GM21360 (cell line): ENCODE measurements around the gene ZNF697.
"Not testable (repeated sequence)": the region's sequence is repeated elsewhere in the genome, so short reads cannot be mapped to it uniquely, and the experiment has no call there.

ENCODE experiments used
- ATAC-seq: cut with Tn5 transposase; IDR thresholded peaks from one replicate; pipeline ENCODE4 v1.9.1; 2021; ENCODE audit warnings: mild to moderate bottlenecking, moderate library complexity; ENCODE audit not compliant: unreplicated experiment

The ZNF697 gene

DNA sequence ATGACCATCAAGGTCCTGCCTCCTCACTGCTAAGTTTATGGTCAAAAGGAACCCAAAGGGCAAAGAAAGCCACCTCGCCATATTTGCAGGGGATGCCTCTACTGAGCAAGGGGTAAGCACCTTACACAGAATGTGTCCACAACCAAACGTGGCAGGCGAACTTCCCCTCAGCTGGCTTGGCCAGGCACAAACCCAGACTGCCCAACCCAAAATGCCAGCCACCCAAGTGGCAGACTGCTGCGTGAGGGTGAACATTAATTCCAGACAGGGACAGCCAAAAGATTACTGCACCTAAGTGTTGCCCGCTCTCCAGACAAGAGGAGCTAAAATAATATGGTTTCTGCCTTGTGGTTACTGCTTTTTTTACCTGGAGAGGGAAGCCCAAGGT lies 16.0 kb downstream of the ZNF697 start:
- ATAC-seq, result no peak

DNA sequence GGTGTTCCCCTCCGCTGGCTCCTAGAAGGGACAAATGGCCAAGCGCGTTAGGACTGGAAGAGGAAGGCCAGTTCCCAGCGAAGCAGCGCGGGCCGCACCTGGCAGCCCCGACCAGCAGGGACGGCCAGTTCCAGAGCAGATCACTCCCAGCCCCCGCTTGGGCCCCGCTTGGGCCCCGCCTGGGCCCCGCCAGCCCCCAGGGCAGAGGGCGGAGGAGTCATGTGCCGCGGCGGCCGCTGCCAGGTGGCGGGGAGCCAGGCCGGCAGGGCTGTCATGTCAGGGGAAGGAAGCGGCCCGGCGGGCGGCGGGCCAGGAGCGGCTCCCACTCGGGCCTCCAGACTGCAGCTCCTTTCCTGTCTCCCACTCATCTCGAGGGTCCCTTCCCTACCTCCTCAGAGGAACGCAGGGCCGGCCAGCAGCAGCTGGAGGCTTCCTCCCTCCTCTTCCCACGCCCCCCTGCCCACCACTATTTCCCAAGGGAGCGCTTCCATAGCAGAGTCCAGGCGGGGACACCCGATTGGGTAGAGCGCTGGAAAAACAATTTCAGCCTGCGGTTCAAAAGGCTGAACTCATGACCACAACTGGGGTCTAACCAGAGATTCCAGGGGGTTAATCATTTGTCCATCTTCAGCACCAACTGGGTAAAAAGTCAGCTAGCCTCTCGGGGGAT lies 16.5 kb downstream of the ZNF697 start:
- ATAC-seq, result no peak

DNA sequence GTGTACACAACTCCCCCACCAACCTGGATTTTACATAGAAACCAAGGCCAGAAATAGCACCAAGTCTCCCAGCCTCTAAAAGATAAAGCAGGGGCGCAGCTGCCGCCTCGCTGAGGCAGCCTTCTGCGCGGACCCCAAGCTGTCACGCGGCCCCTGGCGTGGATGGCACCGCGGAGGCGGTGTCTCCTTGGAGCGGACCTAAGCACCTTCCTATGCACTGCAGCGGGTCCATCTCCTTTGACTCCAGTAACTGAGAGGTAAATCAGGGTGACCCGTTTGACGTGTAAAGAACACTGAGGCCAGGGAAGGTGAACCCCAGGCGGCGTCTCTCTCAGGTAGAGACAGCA lies 17.0 kb downstream of the ZNF697 start:
- no peak for ATAC-seq

DNA sequence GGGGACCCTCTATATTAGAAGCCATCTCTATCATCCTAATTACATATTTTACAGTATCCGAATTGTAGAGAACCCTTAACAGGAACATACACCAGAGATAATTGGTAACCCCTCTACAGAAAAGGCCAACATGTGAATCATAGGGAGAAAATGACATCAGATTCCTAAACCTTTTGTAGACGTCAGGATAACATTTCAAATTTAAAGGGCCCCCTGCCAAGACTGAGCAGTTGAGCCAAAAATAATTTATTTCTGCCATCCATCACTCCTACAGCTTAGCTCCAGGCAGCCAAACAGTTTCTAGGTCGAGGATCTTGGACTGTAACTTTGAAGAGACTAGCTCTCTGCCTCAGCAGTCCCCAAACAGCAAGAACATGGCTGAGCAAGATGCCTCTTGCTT lies 21.2 kb downstream of the ZNF697 start:
- no peak for ATAC-seq

DNA sequence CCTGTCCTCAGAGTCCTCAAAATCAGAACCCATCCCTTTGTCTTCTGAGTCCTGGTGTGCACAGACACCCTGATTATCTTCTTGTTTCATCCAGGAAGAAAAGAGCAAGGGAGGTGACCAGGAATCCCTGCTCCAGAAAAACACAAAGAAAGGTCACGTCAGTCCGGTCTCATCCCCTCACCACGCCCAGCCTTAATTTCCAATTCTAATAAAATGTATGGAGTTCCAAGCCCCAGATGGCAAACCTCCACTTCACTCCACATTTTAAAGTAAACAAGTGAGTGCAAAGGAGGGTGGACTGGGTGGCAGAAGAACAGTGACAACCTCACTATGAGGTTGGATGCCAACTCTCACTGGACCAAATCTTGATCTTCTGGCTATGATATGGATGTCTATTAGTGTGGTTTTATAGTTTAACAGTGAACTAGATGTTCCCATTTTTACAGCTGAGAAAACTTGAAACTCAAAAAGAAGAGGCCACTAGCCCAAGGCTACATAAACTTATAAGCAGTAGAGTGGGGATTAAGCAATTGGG lies 22.0 kb downstream of the ZNF697 start:
- ATAC-seq, result no peak

DNA sequence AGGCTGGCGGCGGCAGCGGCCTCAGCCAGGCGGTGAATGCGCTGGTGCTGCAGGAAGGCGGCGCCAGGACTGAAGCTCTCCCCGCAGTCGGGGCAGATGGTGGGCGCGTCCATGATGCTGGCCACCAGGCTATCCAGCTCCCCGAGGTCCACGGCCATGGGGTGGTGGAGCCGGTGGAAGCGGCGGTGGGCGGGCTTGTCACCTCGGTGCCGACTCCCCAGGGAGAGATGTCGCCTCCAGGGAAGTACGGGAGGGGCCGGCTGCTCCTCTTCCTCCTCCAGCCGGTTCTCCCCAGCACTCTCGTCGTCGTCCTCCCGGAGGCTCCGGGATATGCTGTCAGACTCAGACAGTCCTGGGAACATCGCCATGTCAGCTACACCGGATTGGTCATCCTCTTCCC lies 24.4 kb downstream of the ZNF697 start:
- no peak for ATAC-seq

DNA sequence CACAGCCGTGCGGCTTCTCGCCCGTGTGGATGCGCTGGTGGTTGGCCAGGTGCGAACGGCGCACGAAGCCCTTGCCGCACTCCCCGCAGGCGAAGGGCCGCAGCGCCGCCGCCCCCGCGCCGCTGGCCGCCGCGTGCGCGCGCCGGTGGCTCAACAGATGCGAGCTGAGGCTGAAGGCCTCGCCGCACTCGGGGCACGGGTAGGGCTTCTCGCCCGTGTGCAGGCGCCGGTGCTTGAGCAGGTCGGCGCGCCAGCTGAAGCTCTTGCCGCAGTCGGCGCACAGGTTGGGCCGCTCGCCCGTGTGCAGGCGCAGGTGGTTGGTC lies 24.9 kb downstream of the ZNF697 start:
- no peak for ATAC-seq

DNA sequence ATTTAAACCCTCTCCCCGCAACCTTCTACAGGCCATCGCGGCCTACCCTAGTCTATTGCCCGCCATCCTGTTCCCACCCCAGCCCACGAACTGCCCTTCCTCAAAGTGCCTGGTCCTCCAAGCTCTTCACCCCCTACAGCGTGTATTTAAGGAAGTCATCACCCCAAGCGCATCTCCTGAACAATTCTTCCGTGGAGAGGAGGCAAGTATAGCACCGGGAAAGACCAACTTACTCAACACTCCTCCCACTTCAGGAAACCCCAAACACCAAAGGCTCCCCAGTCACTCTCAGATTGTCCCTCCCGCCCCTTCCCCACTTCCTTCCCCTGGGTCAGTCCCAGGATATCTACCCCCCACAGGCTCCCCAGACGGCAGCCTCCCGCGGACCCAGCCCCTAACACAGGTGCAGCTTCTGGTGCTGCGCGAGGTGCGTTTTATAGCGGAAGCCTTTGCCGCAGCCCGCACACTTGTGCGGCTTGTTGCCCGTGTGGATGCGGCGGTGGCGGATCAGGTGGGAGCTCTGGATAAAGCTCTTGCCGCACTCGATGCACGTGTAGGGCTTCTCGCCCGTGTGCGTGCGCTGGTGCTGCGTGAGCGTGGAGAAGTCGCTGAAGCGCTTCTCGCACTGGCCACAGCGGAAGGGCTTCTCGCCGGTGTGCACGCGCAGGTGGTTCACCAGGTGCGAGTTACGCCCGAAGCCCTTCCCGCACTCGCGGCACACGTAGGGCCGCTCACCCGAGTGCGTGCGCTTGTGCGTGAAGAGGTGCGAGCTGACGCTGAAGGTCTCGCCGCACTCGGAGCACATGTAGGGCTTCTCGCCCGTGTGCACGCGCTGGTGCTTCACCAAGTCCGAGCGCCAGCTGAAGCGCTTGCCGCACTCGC lies 25.5 kb downstream of the ZNF697 start:
- ATAC-seq, result no peak

DNA sequence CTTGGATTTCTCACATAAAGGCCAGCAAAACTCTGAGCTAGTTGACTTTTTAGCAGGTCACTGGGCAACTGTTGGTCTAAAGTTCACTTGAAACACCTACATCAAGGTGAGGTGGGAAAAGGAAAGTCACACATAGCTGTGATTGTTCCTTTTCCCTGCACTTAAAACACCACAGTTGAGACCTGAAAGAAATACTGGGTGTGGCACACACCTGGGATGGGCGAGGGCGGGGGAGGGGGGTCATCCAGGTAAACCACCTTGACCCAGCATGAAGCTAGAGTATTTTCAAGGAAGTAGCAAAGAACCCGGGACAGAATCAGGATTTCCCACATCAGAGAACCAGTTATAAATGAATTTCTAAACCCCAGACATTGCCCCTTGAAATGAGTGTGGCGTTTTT lies 26.4 kb downstream of the ZNF697 start:
- no peak for ATAC-seq

DNA sequence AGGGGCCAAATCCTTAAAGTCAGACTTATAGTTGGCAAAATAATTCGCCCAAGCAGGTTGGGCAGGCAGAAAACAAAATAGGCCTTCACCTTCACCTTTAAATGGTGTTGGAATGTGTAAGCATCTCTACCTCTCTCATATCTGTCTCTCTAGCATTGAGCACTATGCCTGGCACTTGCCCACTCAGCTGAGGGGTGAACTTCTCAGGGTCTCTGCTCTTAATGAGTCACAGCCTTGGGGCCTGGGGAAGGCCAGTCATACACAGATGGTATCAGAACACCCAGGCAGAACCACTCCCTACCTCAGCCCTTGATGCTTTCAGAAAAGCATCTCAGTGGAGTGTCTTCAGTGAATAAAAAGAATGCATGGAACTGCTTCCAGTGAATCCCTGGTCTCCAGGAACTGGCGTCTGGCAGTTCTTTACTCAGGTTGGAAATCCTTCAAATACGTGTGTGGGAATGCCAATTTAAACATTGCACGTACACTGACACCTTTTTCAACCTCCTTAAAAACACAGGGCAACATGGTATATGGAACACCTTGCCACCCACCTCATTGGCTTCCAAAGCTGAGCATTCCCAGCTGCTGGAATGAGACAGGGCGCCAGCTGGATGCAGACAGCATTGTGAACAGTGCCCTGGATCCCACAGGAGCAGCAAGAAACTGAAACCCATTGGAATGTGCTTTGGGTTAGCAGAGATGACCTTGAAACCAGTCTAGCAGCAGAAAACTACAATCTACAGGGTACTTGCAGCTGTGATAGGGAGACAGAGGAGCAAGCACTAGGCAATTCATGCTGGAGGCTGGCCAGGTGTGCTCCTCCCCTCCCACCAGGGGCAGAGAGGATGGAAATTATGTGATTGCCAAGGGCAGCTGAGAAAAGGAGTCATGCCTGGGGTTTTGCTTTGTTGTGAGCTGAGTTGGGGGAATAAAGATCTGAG lies 30.0 kb downstream of the ZNF697 start:
- ATAC-seq, result no peak

DNA sequence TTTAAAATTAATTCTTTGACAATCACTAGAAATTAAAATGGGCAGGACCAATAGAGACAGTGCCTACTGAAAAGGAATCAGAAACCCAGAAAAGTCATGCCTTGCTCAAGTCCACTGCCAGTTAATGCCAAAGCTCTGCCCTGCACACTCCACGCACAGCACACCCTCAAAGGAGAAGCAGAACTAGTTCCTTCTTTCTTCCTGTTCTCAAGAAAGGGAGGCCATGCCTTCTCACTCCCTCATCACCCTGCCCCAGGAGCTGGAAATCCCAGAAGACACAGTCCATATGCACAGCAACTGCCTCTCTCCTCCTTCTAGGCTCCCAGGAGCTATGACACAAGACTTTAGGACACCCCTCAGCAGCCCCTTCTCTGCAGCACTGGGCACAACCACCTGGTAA lies 31.3 kb downstream of the ZNF697 start:
- not testable (repeated sequence) for ATAC-seq

DNA sequence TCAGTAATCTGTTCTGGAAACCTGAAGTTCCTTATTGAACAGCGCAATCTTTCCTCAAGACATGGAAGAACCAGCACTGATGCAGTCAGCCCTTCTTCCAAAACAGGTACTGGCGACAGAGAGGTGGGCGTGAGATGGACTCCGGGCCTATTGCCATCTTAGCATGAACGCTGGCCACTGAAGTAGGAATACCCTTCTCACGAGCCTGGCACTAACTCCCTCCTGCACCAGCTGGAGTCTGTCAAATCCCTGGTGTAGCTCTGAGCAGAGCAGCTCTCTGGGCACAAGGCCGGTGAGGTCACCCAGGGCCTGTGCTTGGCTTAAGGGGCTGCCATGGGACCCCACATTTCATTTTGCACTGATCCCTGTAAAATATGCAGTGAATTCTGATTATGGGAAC lies 33.0 kb downstream of the ZNF697 start:
- ATAC-seq, result not testable (repeated sequence)

DNA sequence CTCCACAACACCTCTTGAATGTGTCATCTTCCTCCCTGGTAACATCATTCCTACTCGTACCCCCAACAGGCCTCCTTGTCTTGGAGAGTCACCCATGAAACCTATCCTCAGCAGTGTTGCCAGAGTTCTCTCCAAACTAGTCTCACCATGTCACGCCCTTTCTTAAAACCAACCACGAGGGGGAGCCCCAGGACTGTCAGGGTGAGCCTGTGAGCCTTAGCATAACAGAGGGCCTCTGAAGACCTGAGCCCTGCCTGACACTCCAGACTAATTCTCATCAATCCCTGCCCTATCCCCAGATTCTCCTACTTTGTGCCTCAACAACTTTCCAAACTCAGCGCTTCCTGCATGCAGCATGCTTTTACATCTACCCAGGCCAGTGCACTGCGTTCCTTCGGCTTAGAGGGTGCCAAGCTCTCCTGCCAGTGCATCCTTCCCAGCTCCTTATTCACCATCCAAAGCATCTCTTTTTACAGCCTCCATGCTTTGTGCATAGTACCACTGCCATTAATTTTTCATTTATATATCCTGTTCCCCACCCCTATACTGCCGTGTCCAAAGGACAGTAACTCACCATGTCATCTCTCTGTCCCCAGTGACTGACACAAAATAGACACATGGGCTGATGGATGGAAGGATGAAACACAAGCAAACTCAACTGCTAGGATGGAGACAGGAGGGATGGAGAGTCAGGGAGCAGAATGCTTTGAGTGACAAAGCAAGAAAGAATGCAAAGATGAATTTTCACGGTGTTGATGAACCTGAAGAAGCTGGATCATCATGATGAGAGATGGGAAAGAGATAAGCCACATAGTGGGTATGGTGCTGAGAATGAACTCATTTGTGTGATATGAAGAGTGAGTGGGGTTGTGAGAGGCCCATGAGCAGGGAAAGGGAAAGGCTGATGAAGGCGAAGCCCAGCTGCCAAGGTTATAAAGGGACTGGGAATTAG lies 34.0 kb downstream of the ZNF697 start:
- peak; percentile 74 for ATAC-seq

DNA sequence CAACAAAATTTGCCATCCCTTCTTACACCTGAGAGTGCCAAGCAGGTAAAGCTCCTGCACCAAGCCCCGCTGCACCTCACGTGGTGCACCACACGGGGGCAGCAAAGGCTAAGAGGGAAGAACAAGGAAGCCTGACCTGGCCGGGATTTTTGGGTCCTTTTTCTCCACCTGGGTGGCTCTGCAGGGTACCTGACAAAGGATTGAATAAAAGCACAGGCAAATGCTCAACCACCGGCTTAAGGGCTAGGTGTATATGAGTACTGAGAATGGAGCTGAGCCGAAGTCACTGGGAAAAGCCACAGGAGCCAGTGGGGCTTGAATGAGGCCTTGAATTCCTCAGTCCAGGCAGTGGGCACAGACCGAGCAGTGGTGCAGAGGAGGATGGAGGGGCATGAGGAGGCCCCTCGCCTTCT lies 36.4 kb downstream of the ZNF697 start:
- peak; percentile 59 for ATAC-seq

DNA sequence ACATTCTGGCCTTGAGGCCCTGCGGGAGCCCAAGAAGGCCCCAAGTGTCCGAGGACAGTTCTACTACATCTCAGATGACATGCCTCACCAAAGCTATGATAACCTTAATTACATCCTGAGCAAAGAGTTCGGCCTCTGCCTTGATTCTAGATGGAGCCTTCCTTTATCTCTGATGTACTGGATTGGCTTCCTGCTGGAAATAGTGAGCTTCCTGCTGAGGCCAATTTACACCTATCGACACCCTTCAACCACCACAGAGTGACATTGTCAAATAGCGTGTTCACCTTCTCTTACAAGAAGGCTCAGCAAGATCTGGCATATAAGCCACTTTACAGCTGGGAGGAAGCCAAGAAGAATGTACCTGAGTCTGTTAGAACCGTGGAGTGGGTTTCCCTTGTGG lies 39.2 kb downstream of the ZNF697 start:
- not testable (repeated sequence) for ATAC-seq

DNA sequence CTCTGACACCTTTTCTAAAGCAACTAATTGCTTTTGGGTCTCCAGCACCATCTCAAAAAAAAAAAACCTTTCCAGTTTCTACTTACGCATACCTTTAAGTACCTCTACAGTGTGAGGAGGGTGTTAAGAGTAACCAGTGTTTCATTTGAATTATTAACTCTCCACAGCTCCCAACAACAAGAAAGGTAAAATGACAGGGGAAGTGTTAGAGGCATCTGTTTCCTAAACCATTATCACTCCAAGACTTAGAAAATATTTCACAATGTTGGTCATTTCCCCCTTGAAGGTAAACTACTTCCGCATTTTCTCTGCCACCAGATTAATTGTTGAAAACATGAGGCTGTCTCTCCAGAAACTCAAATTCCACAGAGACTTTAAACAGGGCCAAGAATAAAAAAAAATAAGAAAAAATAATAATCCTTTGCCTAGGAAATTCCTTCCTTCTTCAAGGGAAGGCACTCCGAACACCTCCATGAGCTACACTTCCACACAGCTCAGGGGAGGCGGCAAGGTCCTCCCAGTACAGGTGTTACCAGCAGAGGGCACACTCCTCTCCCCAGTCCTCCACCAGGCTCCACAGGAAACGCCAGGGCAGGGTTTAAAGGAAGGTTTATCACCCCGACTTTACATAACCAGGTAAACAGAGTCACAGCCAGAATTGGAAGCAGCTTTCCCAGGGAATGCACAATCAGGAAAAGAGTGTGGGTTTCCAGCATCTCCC lies 40.8 kb downstream of the ZNF697 start:
- not testable (repeated sequence) for ATAC-seq

DNA sequence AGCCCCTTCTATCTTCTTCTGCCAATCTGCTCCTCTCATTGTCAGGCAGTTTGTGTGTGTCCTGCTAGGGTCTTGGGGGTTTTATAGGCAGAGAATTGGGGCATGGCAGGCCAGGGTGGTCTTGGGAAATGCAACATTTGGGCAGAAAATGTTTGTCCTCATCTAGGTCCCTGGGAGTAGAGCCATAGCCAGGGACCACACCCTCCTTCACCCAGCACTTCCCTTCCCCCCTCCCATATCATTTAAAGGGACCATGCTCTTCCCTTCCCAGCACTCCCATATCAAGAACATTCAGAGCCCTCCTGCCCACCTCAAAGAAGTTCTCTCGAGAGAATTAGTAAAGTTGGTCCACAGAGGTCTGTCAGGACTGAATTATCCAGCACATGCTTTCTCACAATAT lies 41.7 kb downstream of the ZNF697 start:
- ATAC-seq, result no peak

DNA sequence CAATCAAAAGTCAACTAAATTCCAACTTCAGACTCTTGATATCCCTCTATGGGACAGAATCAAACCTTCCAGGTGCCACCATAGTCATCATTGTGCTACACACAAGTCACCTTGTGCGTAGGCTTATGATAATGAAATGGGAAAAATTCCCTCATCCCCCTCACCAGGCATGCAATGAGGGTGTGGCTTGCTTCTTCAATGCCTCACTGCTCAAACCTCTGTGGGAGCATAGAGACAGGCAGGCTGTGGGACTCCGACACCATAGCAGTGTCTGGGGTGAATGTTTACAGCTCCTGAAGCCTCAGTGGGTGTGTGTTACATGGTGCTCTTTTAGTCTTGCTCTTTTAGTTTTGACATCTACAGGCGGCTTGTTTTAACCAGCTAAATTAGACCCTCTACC lies 42.4 kb downstream of the ZNF697 start:
- no peak for ATAC-seq

DNA sequence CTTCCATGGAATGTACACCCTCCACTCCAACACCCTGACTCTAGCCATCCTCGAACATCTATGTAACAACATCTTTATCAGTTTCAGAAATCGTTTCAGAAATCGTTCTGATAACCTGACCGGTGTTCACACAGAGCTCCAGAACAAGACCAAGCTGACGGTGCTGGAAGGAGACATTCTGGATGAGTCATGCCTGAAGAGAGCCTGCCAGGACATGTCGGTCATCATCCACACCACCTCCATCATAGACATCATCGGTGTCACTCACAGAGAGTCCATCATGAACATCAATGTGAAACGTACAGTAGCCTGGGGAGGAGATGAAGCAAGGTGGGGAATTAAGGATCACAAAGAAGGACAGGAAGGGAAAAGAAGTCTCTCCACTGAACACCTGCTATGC lies 43.0 kb downstream of the ZNF697 start:
- ATAC-seq, result not testable (repeated sequence)

DNA sequence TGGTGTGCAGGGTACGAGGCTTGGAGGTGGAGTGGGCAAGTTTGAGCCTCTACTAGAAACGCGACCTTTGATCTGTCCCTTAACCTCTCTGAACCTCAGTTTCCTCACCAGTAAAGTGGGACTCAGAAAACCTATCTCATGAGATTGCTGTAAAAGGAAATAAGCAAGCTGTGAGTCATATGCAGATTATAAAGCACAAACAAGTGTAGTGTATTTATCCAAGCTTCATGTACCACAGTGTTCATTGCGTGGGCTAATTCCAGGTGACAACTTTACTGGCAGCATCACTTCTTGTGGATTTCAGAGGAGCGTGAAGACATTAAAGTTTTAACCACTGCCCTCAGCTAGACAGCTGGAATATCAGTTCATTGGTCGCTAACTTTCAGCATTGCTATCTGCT lies 44.4 kb downstream of the ZNF697 start:
- no peak for ATAC-seq
